G401 (cell line): ENCODE results near the gene ERP44. TPM values are rescaled to one million over a fixed set of nuclear protein-coding genes. Genes with fewer than 3 reads are reported as not detected.

ENCODE experiments used
- DNase-seq: peaks from one replicate; pipeline ENCODE4 v3.0.0-alpha.2; 2015; ENCODE audit warnings: low spot score
- in situ Hi-C: cut with HindIII; loops from 2 replicates; pipeline ENCODE4 v1.10.0; 2016; ENCODE audit warnings: low sequenced_read_pairs, mixed read lengths
- total RNA-seq: library from RNA; depleted of rRNA; stranded (reverse); fragments of >200 nt; shearing (Covaris generic); gene quantifications from 2 replicates; pipeline ENCODE4 v1.2.3, GENCODE V29; 2014; rRNA removed

ERP44 gene
- total RNA-seq, 1 experiment from 2014 or later = 10.9 TPM

GRCh38 chr9:99967457-99967856 is 131.3 kb downstream of the ERP44 start:
- in situ Hi-C loops = no loop called here
- no peak for DNase-seq

GRCh38 chr9:99966716-99967115 is 132.1 kb downstream of the ERP44 start:
- in situ Hi-C loops = no loop called here
- DNase-seq = no peak

- in situ Hi-C loops = no loop called here
- no peak for DNase-seq
Measured at GRCh38 chr9:99966001-99966400, 132.8 kb downstream of the ERP44 start.

- in situ Hi-C loops = no loop called here
- no peak for DNase-seq
Measured at GRCh38 chr9:99964336-99964735, 134.5 kb downstream of the ERP44 start.

GRCh38 chr9:99962680-99963261 is 136.0 kb downstream of the ERP44 start:
- no peak for DNase-seq
- in situ Hi-C loops = no loop called here

- in situ Hi-C loops = no loop called here
- DNase-seq = no peak
Measured at GRCh38 chr9:99955606-99956005, 143.2 kb downstream of the ERP44 start.

- in situ Hi-C loops = no loop called here
Measured at GRCh38 chr9:99954819-99955218, 144.0 kb downstream of the ERP44 start.

GRCh38 chr9:99953861-99954507 is 144.8 kb downstream of the ERP44 start:
- in situ Hi-C loops = no loop called here
- DNase-seq = no peak

More at GRCh38 chr9:99954819-99955218, 144.0 kb downstream of the ERP44 start:
- no peak for DNase-seq

- in situ Hi-C loops = no loop called here
- DNase-seq = no peak
Measured at GRCh38 chr9:99948896-99949295, 149.9 kb downstream of the ERP44 start.

- DNase-seq = no peak
- in situ Hi-C loops = no loop called here
Measured at GRCh38 chr9:99948482-99948881, 150.3 kb downstream of the ERP44 start.

GRCh38 chr9:99947395-99947794 is 151.4 kb downstream of the ERP44 start:
- in situ Hi-C loops = no loop called here

GRCh38 chr9:99936947-99937587 is 161.7 kb downstream of the ERP44 start:
- in situ Hi-C loops = no loop called here
- no peak for DNase-seq

More at GRCh38 chr9:99947395-99947794, 151.4 kb downstream of the ERP44 start:
- no peak for DNase-seq

- DNase-seq = no peak
- in situ Hi-C loops = no loop called here
Measured at GRCh38 chr9:99931155-99931840, 167.5 kb downstream of the ERP44 start.

GRCh38 chr9:99929652-99930051 is 169.1 kb downstream of the ERP44 start:
- in situ Hi-C loops = no loop called here

More at GRCh38 chr9:99929652-99930051, 169.1 kb downstream of the ERP44 start:
- DNase-seq = no peak

Other genes with a start within 250 kb of the ERP44 start
- gene STX17, start 192.3 kb downstream of the ERP44 start, total RNA-seq = 3.4 and 11.8 TPM in 2 replicates
- 18.6 and 27.0 TPM in 2 replicates for gene INVS, start 243 bp upstream of the ERP44 start, total RNA-seq